Measurements from ENCODE around the gene SLC39A9. TPM values are rescaled to one million over a fixed set of nuclear protein-coding genes. Genes with fewer than 3 reads are reported as not detected.
"Not testable (repeated sequence)": the region's sequence is repeated elsewhere in the genome, so short reads cannot be mapped to it uniquely, and the experiment has no call there.

The SLC39A9 gene
- total RNA-seq, 2 experiments from 2014 or later: 40.7 to 50.5 TPM

GRCh38 chr14:69375722-69376121, 22.8 kb upstream of the SLC39A9 start:
- H3K4me3 Mint-ChIP-seq: no peak overlapping the region
- CTCF ChIA-PET: no interaction called here
- ATAC-seq (no peak), DNase-seq (no peak)
- H3K4me1 Mint-ChIP-seq: peaks cover 4% of the 10 kb centered on the region
- H3K27me3 Mint-ChIP-seq: no peaks in the 10 kb centered on the region
- peaks cover 49% of the 10 kb centered on the region for H3K36me3 Mint-ChIP-seq
- no peak overlapping the region for H3K27ac Mint-ChIP-seq
- H3K9me3 Mint-ChIP-seq (ENCODE audit: low read depth): no peaks in the 10 kb centered on the region

- peaks cover 52% of the 10 kb centered on the region for H3K36me3 Mint-ChIP-seq
- no peaks in the 10 kb centered on the region for H3K27me3 Mint-ChIP-seq
- peaks cover 4% of the 10 kb centered on the region for H3K4me1 Mint-ChIP-seq
- CTCF ChIA-PET: no interaction called here
- no peak overlapping the region for H3K27ac Mint-ChIP-seq
- H3K9me3 Mint-ChIP-seq (ENCODE audit: low read depth): no peaks in the 10 kb centered on the region
- H3K4me3 Mint-ChIP-seq: no peak overlapping the region
- DNase-seq (no peak), ATAC-seq (no peak)
Observed at GRCh38 chr14:69376439-69376838, 22.1 kb upstream of the SLC39A9 start.

GRCh38 chr14:69378274-69378673, 20.2 kb upstream of the SLC39A9 start:
- Mint-ChIP-seq H3K4me1 (peaks cover 4% of the 10 kb centered on the region), H3K4me3 (no peak overlapping the region), H3K9me3 (ENCODE audit: low read depth) (no peaks in the 10 kb centered on the region), H3K27me3 (no peaks in the 10 kb centered on the region), H3K36me3 (peaks cover 53% of the 10 kb centered on the region), H3K27ac (no peak overlapping the region)
- CTCF ChIA-PET: no interaction called here
- no peak for ATAC-seq
- no peak for DNase-seq

- no peaks in the 10 kb centered on the region for H3K27me3 Mint-ChIP-seq
- peaks cover 45% of the 10 kb centered on the region for H3K4me1 Mint-ChIP-seq
- no peak overlapping the region for H3K4me3 Mint-ChIP-seq
- H3K9me3 Mint-ChIP-seq (ENCODE audit: low read depth): no peaks in the 10 kb centered on the region
- no peak for ATAC-seq
- no peak overlapping the region for H3K27ac Mint-ChIP-seq
- DNase-seq: no peak
- CTCF ChIA-PET: no interaction called here
- peaks cover 70% of the 10 kb centered on the region for H3K36me3 Mint-ChIP-seq
Observed at GRCh38 chr14:69387311-69387710, 11.2 kb upstream of the SLC39A9 start.

GRCh38 chr14:69391400-69391799, 7.1 kb upstream of the SLC39A9 start:
- not testable (repeated sequence) for ATAC-seq; H3K9me3 Mint-ChIP-seq (ENCODE audit: low read depth); DNase-seq; H3K27me3 Mint-ChIP-seq; H3K27ac Mint-ChIP-seq; H3K4me3 Mint-ChIP-seq
- CTCF ChIA-PET: interaction anchor here (1.0 kb wide), 1 partner anchor 37 kb away, joined by 3 read pairs; no protein-coding TSS in a partner anchor
- peaks cover 80% of the 10 kb centered on the region for H3K36me3 Mint-ChIP-seq
- H3K4me1 Mint-ChIP-seq: peaks cover 68% of the 10 kb centered on the region

GRCh38 chr14:69392481-69392880, 6.0 kb upstream of the SLC39A9 start:
- H3K4me3 Mint-ChIP-seq: no peak overlapping the region
- ATAC-seq: no peak
- no peak overlapping the region for H3K27ac Mint-ChIP-seq
- H3K27me3 Mint-ChIP-seq: no peaks in the 10 kb centered on the region
- no peak for DNase-seq
- peaks cover 72% of the 10 kb centered on the region for H3K4me1 Mint-ChIP-seq
- no peaks in the 10 kb centered on the region for H3K9me3 Mint-ChIP-seq (ENCODE audit: low read depth)
- H3K36me3 Mint-ChIP-seq: peaks cover 81% of the 10 kb centered on the region
- CTCF ChIA-PET: interaction anchor here (1.0 kb wide), 1 partner anchor 38 kb away, joined by 3 read pairs; no protein-coding TSS in a partner anchor

GRCh38 chr14:69395929-69396328, 2.6 kb upstream of the SLC39A9 start:
- Mint-ChIP-seq H3K27me3 (no peaks in the 10 kb centered on the region), H3K4me1 (peaks cover 69% of the 10 kb centered on the region), H3K4me3 (peak overlapping the region; percentile 86), H3K36me3 (peaks cover 61% of the 10 kb centered on the region), H3K9me3 (ENCODE audit: low read depth) (no peaks in the 10 kb centered on the region), H3K27ac (no peak overlapping the region)
- CTCF ChIA-PET: interaction anchor here (0.5 to 1.1 kb wide), 2 partner anchors 91 to 134 kb away, joined by 3 to 6 read pairs; no protein-coding TSS in a partner anchor
- DNase-seq: no peak
- ATAC-seq: no peak

GRCh38 chr14:69398818-69399210, 322 bp downstream of the SLC39A9 start:
- H3K27ac Mint-ChIP-seq: peak overlapping the region; percentile 99
- H3K4me3 Mint-ChIP-seq: peak overlapping the region; percentile 86
- H3K9me3 Mint-ChIP-seq (ENCODE audit: low read depth): no peaks in the 10 kb centered on the region
- H3K27me3 Mint-ChIP-seq: no peaks in the 10 kb centered on the region
- CTCF ChIA-PET: interaction anchor here (1.0 to 2.5 kb wide), 6 partner anchors 15 to 269 kb away, joined by 3 to 10 read pairs (median 4); partner anchors contain the start of gene DCAF5
- peaks cover 55% of the 10 kb centered on the region for H3K4me1 Mint-ChIP-seq
- ATAC-seq (peak; percentile 27), DNase-seq (no peak)
- H3K36me3 Mint-ChIP-seq: peaks cover 43% of the 10 kb centered on the region

GRCh38 chr14:69399750-69400149, 1.3 kb downstream of the SLC39A9 start:
- Mint-ChIP-seq H3K9me3 (ENCODE audit: low read depth) (peaks cover 2% of the 10 kb centered on the region), H3K4me3 (peak overlapping the region; percentile 86), H3K27ac (peak overlapping the region; percentile 99), H3K4me1 (peaks cover 51% of the 10 kb centered on the region), H3K36me3 (peaks cover 43% of the 10 kb centered on the region), H3K27me3 (no peaks in the 10 kb centered on the region)
- CTCF ChIA-PET: no interaction called here
- ATAC-seq (no peak), DNase-seq (no peak)

GRCh38 chr14:69400154-69400553, 1.7 kb downstream of the SLC39A9 start:
- peaks cover 41% of the 10 kb centered on the region for H3K36me3 Mint-ChIP-seq
- H3K9me3 Mint-ChIP-seq (ENCODE audit: low read depth): peaks cover 3% of the 10 kb centered on the region
- H3K4me3 Mint-ChIP-seq: peak overlapping the region; percentile 86
- CTCF ChIA-PET: no interaction called here
- DNase-seq (no peak), ATAC-seq (no peak)
- peaks cover 47% of the 10 kb centered on the region for H3K4me1 Mint-ChIP-seq
- H3K27ac Mint-ChIP-seq: no peak overlapping the region
- no peaks in the 10 kb centered on the region for H3K27me3 Mint-ChIP-seq

- Mint-ChIP-seq H3K4me3 (no peak overlapping the region), H3K27me3 (no peaks in the 10 kb centered on the region), H3K27ac (no peak overlapping the region), H3K9me3 (ENCODE audit: low read depth) (peaks cover 3% of the 10 kb centered on the region), H3K4me1 (peaks cover 31% of the 10 kb centered on the region), H3K36me3 (peaks cover 27% of the 10 kb centered on the region)
- DNase-seq (no peak), ATAC-seq (no peak)
- CTCF ChIA-PET: no interaction called here
Observed at GRCh38 chr14:69401841-69402240, 3.3 kb downstream of the SLC39A9 start.

GRCh38 chr14:69404478-69404877, 6.0 kb downstream of the SLC39A9 start:
- Mint-ChIP-seq H3K27me3 (no peaks in the 10 kb centered on the region), H3K4me1 (peaks cover 25% of the 10 kb centered on the region), H3K27ac (no peak overlapping the region), H3K4me3 (no peak overlapping the region), H3K36me3 (peaks cover 24% of the 10 kb centered on the region), H3K9me3 (ENCODE audit: low read depth) (peaks cover 3% of the 10 kb centered on the region)
- DNase-seq: no peak
- CTCF ChIA-PET: no interaction called here
- no peak for ATAC-seq

GRCh38 chr14:69404883-69405282, 6.4 kb downstream of the SLC39A9 start:
- CTCF ChIA-PET: no interaction called here
- peaks cover 21% of the 10 kb centered on the region for H3K4me1 Mint-ChIP-seq
- ATAC-seq: no peak

GRCh38 chr14:69405762-69406161, 7.3 kb downstream of the SLC39A9 start:
- DNase-seq: no peak
- Mint-ChIP-seq H3K4me3 (no peak overlapping the region), H3K27me3 (no peaks in the 10 kb centered on the region), H3K36me3 (peaks cover 23% of the 10 kb centered on the region), H3K4me1 (peaks cover 13% of the 10 kb centered on the region), H3K27ac (no peak overlapping the region), H3K9me3 (ENCODE audit: low read depth) (peaks cover 3% of the 10 kb centered on the region)
- ATAC-seq: no peak
- CTCF ChIA-PET: no interaction called here

More at GRCh38 chr14:69404883-69405282, 6.4 kb downstream of the SLC39A9 start:
- no peak for DNase-seq
- peaks cover 25% of the 10 kb centered on the region for H3K36me3 Mint-ChIP-seq
- H3K4me3 Mint-ChIP-seq: no peak overlapping the region
- H3K27ac Mint-ChIP-seq: no peak overlapping the region
- H3K9me3 Mint-ChIP-seq (ENCODE audit: low read depth): peaks cover 3% of the 10 kb centered on the region
- H3K27me3 Mint-ChIP-seq: no peaks in the 10 kb centered on the region
